ENCODE data around the gene CNOT10.
"Not testable (repeated sequence)": the region's sequence is repeated elsewhere in the genome, so short reads cannot be mapped to it uniquely, and the experiment has no call there.

The CNOT10 gene

GRCh38 chr3:32684800-32685542 is at the start of gene CNOT10:
TSS of gene CNOT10 (plus strand) at chr3:32685188. CDS start at chr3:32685461, 273 bp downstream.
- DNase-seq: peak; percentile 95

GRCh38 chr3:32640939-32641338 is 44.0 kb upstream of the CNOT10 start:
- no peak for DNase-seq

- no peak for DNase-seq
Observed at GRCh38 chr3:32641356-32641755, 43.6 kb upstream of the CNOT10 start.

GRCh38 chr3:32643354-32643753 is 41.6 kb upstream of the CNOT10 start:
- DNase-seq: no peak

GRCh38 chr3:32643816-32644215 is 41.2 kb upstream of the CNOT10 start:
- DNase-seq: no peak

GRCh38 chr3:32644380-32644779 is 40.6 kb upstream of the CNOT10 start:
- DNase-seq: no peak

GRCh38 chr3:32646761-32647160 is 38.2 kb upstream of the CNOT10 start:
- DNase-seq: no peak

- DNase-seq: not testable (repeated sequence)
Observed at GRCh38 chr3:32652337-32653100, 32.5 kb upstream of the CNOT10 start.

GRCh38 chr3:32655167-32655566 is 29.8 kb upstream of the CNOT10 start:
- DNase-seq: no peak

GRCh38 chr3:32660634-32661033 is 24.4 kb upstream of the CNOT10 start:
- no peak for DNase-seq

GRCh38 chr3:32662647-32663046 is 22.3 kb upstream of the CNOT10 start:
- DNase-seq: peak; percentile 27

GRCh38 chr3:32664630-32665075 is 20.3 kb upstream of the CNOT10 start:
- peak; percentile 41 for DNase-seq

- no peak for DNase-seq
Observed at GRCh38 chr3:32667072-32667582, 17.9 kb upstream of the CNOT10 start.

GRCh38 chr3:32669226-32669625 is 15.8 kb upstream of the CNOT10 start:
- DNase-seq: not testable (repeated sequence)

GRCh38 chr3:32673730-32674129 is 11.3 kb upstream of the CNOT10 start:
- not testable (repeated sequence) for DNase-seq

GRCh38 chr3:32675164-32675563 is 9.8 kb upstream of the CNOT10 start:
- DNase-seq: no peak

GRCh38 chr3:32675650-32676049 is 9.3 kb upstream of the CNOT10 start:
- no peak for DNase-seq

GRCh38 chr3:32681811-32682210 is 3.2 kb upstream of the CNOT10 start:
- no peak for DNase-seq

GRCh38 chr3:32684029-32684799 is 774 bp upstream of the CNOT10 start:
- no peak for DNase-seq

GRCh38 chr3:32685543-32686185 is 676 bp downstream of the CNOT10 start:
- DNase-seq: no peak

GRCh38 chr3:32686713-32687112 is 1.7 kb downstream of the CNOT10 start:
- no peak for DNase-seq

GRCh38 chr3:32691847-32692246 is 6.9 kb downstream of the CNOT10 start:
- DNase-seq: no peak

GRCh38 chr3:32696523-32696922 is 11.5 kb downstream of the CNOT10 start:
- DNase-seq: no peak
